ENCODE data around the gene RBP3.

GRCh38 chr10:47372726-47373125 is 24.6 kb downstream of the RBP3 start:
- TF ChIP-seq, protein P1, sequence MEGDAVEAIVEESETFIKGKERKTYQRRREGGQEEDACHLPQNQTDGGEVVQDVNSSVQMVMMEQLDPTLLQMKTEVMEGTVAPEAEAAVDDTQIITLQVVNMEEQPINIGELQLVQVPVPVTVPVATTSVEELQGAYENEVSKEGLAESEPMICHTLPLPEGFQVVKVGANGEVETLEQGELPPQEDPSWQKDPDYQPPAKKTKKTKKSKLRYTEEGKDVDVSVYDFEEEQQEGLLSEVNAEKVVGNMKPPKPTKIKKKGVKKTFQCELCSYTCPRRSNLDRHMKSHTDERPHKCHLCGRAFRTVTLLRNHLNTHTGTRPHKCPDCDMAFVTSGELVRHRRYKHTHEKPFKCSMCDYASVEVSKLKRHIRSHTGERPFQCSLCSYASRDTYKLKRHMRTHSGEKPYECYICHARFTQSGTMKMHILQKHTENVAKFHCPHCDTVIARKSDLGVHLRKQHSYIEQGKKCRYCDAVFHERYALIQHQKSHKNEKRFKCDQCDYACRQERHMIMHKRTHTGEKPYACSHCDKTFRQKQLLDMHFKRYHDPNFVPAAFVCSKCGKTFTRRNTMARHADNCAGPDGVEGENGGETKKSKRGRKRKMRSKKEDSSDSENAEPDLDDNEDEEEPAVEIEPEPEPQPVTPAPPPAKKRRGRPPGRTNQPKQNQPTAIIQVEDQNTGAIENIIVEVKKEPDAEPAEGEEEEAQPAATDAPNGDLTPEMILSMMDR (IDR thresholded peaks at IDR 0.05), result no peak
- TF ChIP-seq POLR2A (IDR thresholded peaks at IDR 0.05), result no peak
